GM18907 (cell line): ENCODE results near the gene GAGE12F.
"Not testable (repeated sequence)": the region's sequence is repeated elsewhere in the genome, so short reads cannot be mapped to it uniquely, and the experiment has no call there.

ENCODE experiments used
- ATAC-seq: cut with Tn5 transposase; IDR thresholded peaks from one replicate; pipeline ENCODE4 v1.9.1; 2021; ENCODE audit warnings: mild to moderate bottlenecking, moderate library complexity; ENCODE audit not compliant: unreplicated experiment

GAGE12F gene

GRCh38 chrX:49560542-49560941 lies at the start of gene GAGE12F:
TSS of gene GAGE12F (plus strand) at chrX:49560842. CDS start at chrX:49561997, 1,155 bp downstream.
- not testable (repeated sequence) for ATAC-seq

DNA sequence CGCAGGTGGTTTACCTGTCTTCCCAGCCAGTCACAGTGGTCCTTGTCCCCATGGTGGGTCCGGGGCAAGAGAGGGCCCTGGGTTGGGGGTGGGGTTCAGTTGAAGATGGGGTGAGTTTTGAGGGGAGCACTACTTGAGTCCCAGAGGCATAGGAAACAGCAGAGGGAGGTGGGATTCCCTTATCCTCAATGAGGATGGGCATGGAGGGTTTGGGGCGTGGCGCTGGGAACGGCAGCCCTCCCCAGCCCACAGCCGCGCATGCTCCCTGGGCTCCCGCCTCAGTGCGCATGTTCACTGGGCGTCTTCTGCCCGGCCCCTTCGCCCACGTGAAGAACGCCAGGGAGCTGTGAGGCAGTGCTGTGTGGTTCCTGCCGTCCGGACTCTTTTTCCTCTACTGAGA lies 28.8 kb upstream of the GAGE12F start, which contains the start of gene GAGE12C:
GAGE12C (plus strand) TSS at position 301 of the 400 bp plus-strand sequence. CDS start 1,155 bp downstream, outside the sequence.
- not testable (repeated sequence) for ATAC-seq

- not testable (repeated sequence) for ATAC-seq
These were observed 19.2 kb upstream of the GAGE12F start, which contains the start of gene GAGE12D for GRCh38 chrX:49541433-49541832. TSS of gene GAGE12D (plus strand) at chrX:49541733. CDS start at chrX:49542888, 1,155 bp downstream.

- ATAC-seq: not testable (repeated sequence)
These were observed 9.7 kb upstream of the GAGE12F start, which contains the start of gene GAGE12E for GRCh38 chrX:49550989-49551388. TSS of gene GAGE12E (plus strand) at chrX:49551289. CDS start at chrX:49552444, 1,155 bp downstream.

GRCh38 chrX:49568728-49569127 lies 8.1 kb downstream of the GAGE12F start:
- ATAC-seq: not testable (repeated sequence)

- not testable (repeated sequence) for ATAC-seq
These were observed 8.5 kb downstream of the GAGE12F start for GRCh38 chrX:49569152-49569551.

DNA sequence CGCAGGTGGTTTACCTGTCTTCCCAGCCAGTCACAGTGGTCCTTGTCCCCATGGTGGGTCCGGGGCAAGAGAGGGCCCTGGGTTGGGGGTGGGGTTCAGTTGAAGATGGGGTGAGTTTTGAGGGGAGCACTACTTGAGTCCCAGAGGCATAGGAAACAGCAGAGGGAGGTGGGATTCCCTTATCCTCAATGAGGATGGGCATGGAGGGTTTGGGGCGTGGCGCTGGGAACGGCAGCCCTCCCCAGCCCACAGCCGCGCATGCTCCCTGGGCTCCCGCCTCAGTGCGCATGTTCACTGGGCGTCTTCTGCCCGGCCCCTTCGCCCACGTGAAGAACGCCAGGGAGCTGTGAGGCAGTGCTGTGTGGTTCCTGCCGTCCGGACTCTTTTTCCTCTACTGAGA lies 9.5 kb downstream of the GAGE12F start, which contains the start of gene GAGE12G:
GAGE12G (plus strand) TSS at position 301 of the 400 bp plus-strand sequence. CDS start 1,155 bp downstream, outside the sequence.
- ATAC-seq: not testable (repeated sequence)

- not testable (repeated sequence) for ATAC-seq
These were observed 19.0 kb downstream of the GAGE12F start, which contains the start of gene GAGE12H for GRCh38 chrX:49579649-49580048. TSS of gene GAGE12H (plus strand) at chrX:49579949. CDS start at chrX:49581104, 1,155 bp downstream.

DNA sequence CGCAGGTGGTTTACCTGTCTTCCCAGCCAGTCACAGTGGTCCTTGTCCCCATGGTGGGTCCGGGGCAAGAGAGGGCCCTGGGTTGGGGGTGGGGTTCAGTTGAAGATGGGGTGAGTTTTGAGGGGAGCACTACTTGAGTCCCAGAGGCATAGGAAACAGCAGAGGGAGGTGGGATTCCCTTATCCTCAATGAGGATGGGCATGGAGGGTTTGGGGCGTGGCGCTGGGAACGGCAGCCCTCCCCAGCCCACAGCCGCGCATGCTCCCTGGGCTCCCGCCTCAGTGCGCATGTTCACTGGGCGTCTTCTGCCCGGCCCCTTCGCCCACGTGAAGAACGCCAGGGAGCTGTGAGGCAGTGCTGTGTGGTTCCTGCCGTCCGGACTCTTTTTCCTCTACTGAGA lies 28.6 kb downstream of the GAGE12F start, which contains the start of gene GAGE2A:
GAGE2A (plus strand) TSS at position 301 of the 400 bp plus-strand sequence. CDS start 1,155 bp downstream, outside the sequence.
- not testable (repeated sequence) for ATAC-seq

- ATAC-seq: not testable (repeated sequence)
These were observed 29.3 kb downstream of the GAGE12F start for GRCh38 chrX:49589769-49590478.

DNA sequence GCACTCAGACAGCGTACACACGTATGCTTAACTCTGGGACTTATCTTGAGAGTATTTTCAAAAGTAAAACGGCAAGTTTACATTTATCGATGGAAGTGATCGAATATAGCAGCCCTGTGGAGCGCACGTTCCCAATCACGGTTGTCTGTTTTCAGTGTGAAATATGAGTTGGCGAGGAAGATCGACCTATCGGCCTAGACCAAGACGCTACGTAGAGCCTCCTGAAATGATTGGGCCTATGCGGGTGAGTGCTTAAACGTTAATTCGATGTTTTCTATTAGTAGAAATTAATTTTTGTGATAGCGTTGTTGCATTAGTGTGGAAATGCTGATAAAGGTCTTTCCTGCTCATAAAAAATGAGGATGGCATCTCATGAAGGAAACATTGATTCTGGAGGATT lies 29.8 kb downstream of the GAGE12F start:
- not testable (repeated sequence) for ATAC-seq

GRCh38 chrX:49598720-49599119 lies 38.1 kb downstream of the GAGE12F start, which contains the start of gene GAGE1:
TSS of gene GAGE1 (plus strand) at chrX:49599020. CDS start at chrX:49600175, 1,155 bp downstream.
- not testable (repeated sequence) for ATAC-seq

GRCh38 chrX:49610718-49611310 lies 50.2 kb downstream of the GAGE12F start:
- no peak for ATAC-seq
